ENCODE results near the gene SKA3. TPM values are rescaled to one million over a fixed set of nuclear protein-coding genes. Genes with fewer than 3 reads are reported as not detected.
A peak's percentile ranks its signal among the peaks of the same experiment; 100 is the strongest.
"Not testable (repeated sequence)": the region's sequence is repeated elsewhere in the genome, so short reads cannot be mapped to it uniquely, and the experiment has no call there.

The SKA3 gene
- total RNA-seq, 6 experiments from 2014 or later: 11.5 to 23.9 (median 21.0) TPM

- H3K36me3 Mint-ChIP-seq (ENCODE audit: low read depth): peaks cover 6% of the 10 kb centered on the region; the same call in 1 of the 2 replicates
- peaks cover 21% of the 10 kb centered on the region for H3K27me3 Mint-ChIP-seq (ENCODE audit: insufficient read depth)
- peaks cover 15% of the 10 kb centered on the region for H3K9me3 Mint-ChIP-seq
- DNase-seq: no peak
- H3K4me3 Mint-ChIP-seq: no peak overlapping the region
- H3K27ac Mint-ChIP-seq: no peak overlapping the region
- TF ChIP-seq CTCF (IDR thresholded peaks at IDR 0.05): no peak
- no peaks in the 10 kb centered on the region for H3K4me1 Mint-ChIP-seq (ENCODE audit: low read depth)
Measured at GRCh38 chr13:21218351-21219035, 42.1 kb upstream of the SKA3 start.

- DNase-seq: no peak
- Mint-ChIP-seq H3K27me3 (ENCODE audit: insufficient read depth) (peaks cover 24% of the 10 kb centered on the region), H3K9me3 (peaks cover 23% of the 10 kb centered on the region), H3K4me3 (peak overlapping the region; percentile 23; the same call in 1 of the 2 replicates), H3K36me3 (ENCODE audit: low read depth) (peaks cover 15% of the 10 kb centered on the region), H3K4me1 (ENCODE audit: low read depth) (no peaks in the 10 kb centered on the region), H3K27ac (no peak overlapping the region)
- no peak for TF ChIP-seq CTCF (IDR thresholded peaks at IDR 0.05)
Measured at GRCh38 chr13:21216332-21216731, 40.0 kb upstream of the SKA3 start.

GRCh38 chr13:21215419-21215818 lies 39.1 kb upstream of the SKA3 start:
- not testable (repeated sequence) for DNase-seq; H3K4me3 Mint-ChIP-seq; H3K4me1 Mint-ChIP-seq (ENCODE audit: low read depth); H3K27ac Mint-ChIP-seq
- H3K27me3 Mint-ChIP-seq (ENCODE audit: insufficient read depth): peaks cover 24% of the 10 kb centered on the region
- peaks cover 18% of the 10 kb centered on the region for H3K9me3 Mint-ChIP-seq
- peaks cover 15% of the 10 kb centered on the region for H3K36me3 Mint-ChIP-seq (ENCODE audit: low read depth)

GRCh38 chr13:21212138-21212775 lies 35.9 kb upstream of the SKA3 start:
- Mint-ChIP-seq H3K4me1 (ENCODE audit: low read depth) (no peaks in the 10 kb centered on the region), H3K27me3 (ENCODE audit: insufficient read depth) (peaks cover 20% of the 10 kb centered on the region), H3K4me3 (no peak overlapping the region), H3K9me3 (peaks cover 18% of the 10 kb centered on the region), H3K36me3 (ENCODE audit: low read depth) (peaks cover 15% of the 10 kb centered on the region), H3K27ac (no peak overlapping the region)
- TF ChIP-seq CTCF (IDR thresholded peaks at IDR 0.05): no peak
- DNase-seq: no peak

- TF ChIP-seq CTCF (IDR thresholded peaks at IDR 0.05): no peak
- H3K36me3 Mint-ChIP-seq (ENCODE audit: low read depth): peaks cover 15% of the 10 kb centered on the region
- no peak for DNase-seq
- H3K4me1 Mint-ChIP-seq (ENCODE audit: low read depth): peaks cover 6% of the 10 kb centered on the region; the same call in 1 of the 2 replicates
- H3K27me3 Mint-ChIP-seq (ENCODE audit: insufficient read depth): peaks cover 15% of the 10 kb centered on the region
- H3K9me3 Mint-ChIP-seq: peaks cover 22% of the 10 kb centered on the region
- no peak overlapping the region for H3K4me3 Mint-ChIP-seq
- no peak overlapping the region for H3K27ac Mint-ChIP-seq
Measured at GRCh38 chr13:21208652-21209154, 32.4 kb upstream of the SKA3 start.

All from HFFc6 (cell line).